BJ (cell line): ENCODE measurements around the gene CISTR. TPM values are rescaled to one million over a fixed set of nuclear protein-coding genes. Genes with fewer than 3 reads are reported as not detected.

Experiments
- CTCF ChIA-PET: fragments of 350-600 bp; formaldehyde crosslinking; extraction: SDS; loops from one replicate; lab custom pipeline; 2021; ENCODE audit warnings: antibody characterized with exemption, inconsistent platforms; lab: Yijun Ruan, JAX
- POLR2A ChIA-PET: fragments of 300-600 bp; sonication (Branson Sonifier 250); formaldehyde crosslinking; extraction: SDS; loops from one replicate; lab custom pipeline; 2021; ENCODE audit warnings: antibody characterized with exemption; lab: Charles Lee
- DNase-seq: peaks from one replicate; pipeline ENCODE4 v3.0.0-alpha.2; 2011; ENCODE audit warnings: low read depth
- H3K27me3 ChIP-seq: 2 replicates; pipeline ENCODE4 v1.6.0; 2011; ENCODE audit warnings: low read length; ENCODE audit not compliant: control insufficient read depth, insufficient read depth
- H3K36me3 ChIP-seq: 2 replicates; pipeline ENCODE4 v1.5.1; 2011; ENCODE audit warnings: low read length; ENCODE audit not compliant: control insufficient read depth, insufficient read depth
- H3K4me3 ChIP-seq: 2 replicates; pipeline ENCODE4 v1.5.1; 2011; ENCODE audit warnings: low read depth, mild to moderate bottlenecking, control low read depth, low read length
- CTCF ChIP-seq: IDR thresholded peaks from 2 replicates; pipeline ENCODE4 v1.5.1; 2011; ENCODE audit warnings: low read depth, mild to moderate bottlenecking, control low read depth, inconsistent platforms, low read length, moderate library complexity; ENCODE audit not compliant: insufficient read depth
- polyA plus RNA-seq: library from polyadenylated mRNA; depleted of rRNA; stranded (reverse); fragments of >200 nt; gene quantifications from 2 replicates; pipeline ENCODE4 v1.2.3, GENCODE V29; 2011

Gene CISTR
- polyA plus RNA-seq, 1 experiment: not detected

GRCh38 chr12:53717319-53717718, 34.5 kb downstream of the CISTR start:
- ChIA-PET CTCF (interaction anchor here (1.6 to 3.2 kb wide), 3 partner anchors 18 to 29 kb away, joined by 4 to 17 read pairs (median 15); no protein-coding TSS in a partner anchor), POLR2A (no interaction called here)
- H3K4me3 ChIP-seq: no peak overlapping the region
- H3K36me3 ChIP-seq: peaks cover 57% of the 10 kb centered on the region
- TF ChIP-seq CTCF: no peak
- DNase-seq: no peak
- H3K27me3 ChIP-seq: no peaks in the 10 kb centered on the region

- no peak for TF ChIP-seq CTCF
- peaks cover 39% of the 10 kb centered on the region for H3K36me3 ChIP-seq
- peaks cover 2% of the 10 kb centered on the region; the same call in 1 of the 2 replicates for H3K27me3 ChIP-seq
- ChIA-PET POLR2A (no interaction called here), CTCF (interaction anchor here (0.6 to 2.1 kb wide), 5 partner anchors 11 to 275 kb away, joined by 3 to 12 read pairs (median 8); no protein-coding TSS in a partner anchor)
- H3K4me3 ChIP-seq: no peak overlapping the region
- DNase-seq: no peak
These were observed 37.8 kb downstream of the CISTR start for GRCh38 chr12:53714004-53714403.

GRCh38 chr12:53713516-53713915, 38.3 kb downstream of the CISTR start:
- CTCF ChIA-PET: interaction anchor here (0.6 to 2.1 kb wide), 7 partner anchors 11 to 275 kb away, joined by 3 to 12 read pairs (median 5); no protein-coding TSS in a partner anchor
- TF ChIP-seq CTCF: no peak
- POLR2A ChIA-PET: no interaction called here
- Histone ChIP-seq H3K4me3 (no peak overlapping the region), H3K36me3 (peaks cover 39% of the 10 kb centered on the region), H3K27me3 (peaks cover 2% of the 10 kb centered on the region; the same call in 1 of the 2 replicates)
- DNase-seq: no peak

- CTCF ChIA-PET: no interaction called here
- POLR2A ChIA-PET: no interaction called here
- Histone ChIP-seq H3K27me3 (peaks cover 4% of the 10 kb centered on the region), H3K36me3 (peaks cover 39% of the 10 kb centered on the region), H3K4me3 (no peak overlapping the region)
- DNase-seq: no peak
- TF ChIP-seq CTCF: no peak
These were observed 39.6 kb downstream of the CISTR start for GRCh38 chr12:53712059-53712643.

- H3K36me3 ChIP-seq: peaks cover 25% of the 10 kb centered on the region
- no peak for TF ChIP-seq CTCF
- H3K4me3 ChIP-seq: no peak overlapping the region
- H3K27me3 ChIP-seq: peaks cover 7% of the 10 kb centered on the region
- POLR2A ChIA-PET: no interaction called here
- CTCF ChIA-PET: interaction anchor here (5.6 to 5.7 kb wide), 2 partner anchors 33 to 37 kb away, joined by 34 to 48 read pairs; no protein-coding TSS in a partner anchor
- no peak for DNase-seq
These were observed 41.7 kb downstream of the CISTR start for GRCh38 chr12:53710091-53710490.
